Choroid plexus epithelial cell (primary cell): ENCODE data around the gene OR52H1.

Experiments used
- DNase-seq: peaks from one replicate; pipeline ENCODE4 v3.0.0-alpha.2; 2010; ENCODE audit warnings: low read depth
- H3K4me3 ChIP-seq: 2 replicates; pipeline ENCODE4 v1.5.1; 2011; ENCODE audit warnings: low read depth, mild to moderate bottlenecking, control low read depth, low read length, moderate library complexity
- CTCF ChIP-seq: conservative IDR thresholded peaks from 2 replicates; pipeline ENCODE4 v1.5.1; 2011; ENCODE audit warnings: low read depth, mild to moderate bottlenecking, control low read depth, inconsistent platforms, low read length, moderate library complexity

The OR52H1 gene

DNA sequence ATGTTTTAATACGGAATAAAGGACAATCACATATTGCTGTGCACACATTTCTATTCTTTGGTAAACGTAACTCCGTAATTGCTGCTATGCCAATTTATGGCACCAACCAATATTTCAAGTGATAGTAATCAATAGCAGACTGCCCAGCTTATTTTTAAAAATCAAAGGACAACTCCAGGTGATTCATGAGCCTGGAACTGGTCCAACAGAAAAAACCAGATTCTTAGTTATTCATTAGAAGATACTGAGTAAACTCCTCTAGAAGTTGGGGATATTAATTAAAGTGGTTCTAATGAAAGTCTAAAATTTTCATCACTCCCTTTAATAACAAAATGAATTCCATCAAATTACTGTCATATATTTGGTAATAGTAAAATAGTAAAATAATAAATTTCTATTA is 9.4 kb upstream of the OR52H1 start:
- TF ChIP-seq CTCF, result no peak
- DNase-seq, result no peak

GRCh38 chr11:5556596-5557188 is 8.4 kb upstream of the OR52H1 start:
- DNase-seq, result no peak
- no peak for TF ChIP-seq CTCF

More for the DNA sequence above, 9.4 kb upstream of the OR52H1 start:
- no peak overlapping the region for H3K4me3 ChIP-seq

GRCh38 chr11:5553343-5553742 is 5.0 kb upstream of the OR52H1 start:
- H3K4me3 ChIP-seq, result no peak overlapping the region
- peak; percentile 26 for TF ChIP-seq CTCF
- DNase-seq, result peak; percentile 15

More at GRCh38 chr11:5556596-5557188, 8.4 kb upstream of the OR52H1 start:
- no peak overlapping the region for H3K4me3 ChIP-seq

DNA sequence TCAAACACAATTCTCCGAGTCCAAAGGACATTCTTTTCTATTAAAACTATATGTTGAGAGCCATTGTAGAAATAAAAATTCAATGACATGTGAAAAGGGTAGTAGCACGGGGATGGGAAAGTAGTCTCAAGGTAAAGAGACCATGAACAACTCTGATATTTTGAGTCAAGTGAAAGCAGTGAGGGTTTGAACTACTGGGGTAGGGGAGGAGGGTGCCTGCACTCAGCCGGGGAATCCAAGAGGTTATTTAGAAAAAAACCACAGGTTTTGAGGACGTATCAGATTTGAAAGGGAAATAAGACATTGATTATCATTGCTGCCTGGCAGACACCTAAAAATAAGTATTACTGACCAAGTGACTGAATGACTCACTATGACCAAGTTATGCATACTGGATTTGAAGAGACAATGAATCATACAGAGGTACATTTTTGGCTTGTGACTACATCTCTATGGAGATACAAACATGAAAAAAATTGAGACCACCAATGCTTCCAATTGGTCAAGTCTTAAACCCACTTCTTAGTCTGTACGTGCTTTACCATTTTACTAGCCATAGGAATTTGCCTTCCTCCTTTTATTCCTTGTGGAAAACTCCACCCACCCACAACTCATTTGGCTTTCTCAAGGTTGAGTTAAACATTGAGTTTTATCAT is 2.2 kb upstream of the OR52H1 start:
- peak; percentile 71 for DNase-seq
- H3K4me3 ChIP-seq, result no peak overlapping the region
- TF ChIP-seq CTCF, result no peak

GRCh38 chr11:5547982-5548381 is 358 bp downstream of the OR52H1 start:
- H3K4me3 ChIP-seq, result no peak overlapping the region
- no peak for DNase-seq
- TF ChIP-seq CTCF, result no peak

DNA sequence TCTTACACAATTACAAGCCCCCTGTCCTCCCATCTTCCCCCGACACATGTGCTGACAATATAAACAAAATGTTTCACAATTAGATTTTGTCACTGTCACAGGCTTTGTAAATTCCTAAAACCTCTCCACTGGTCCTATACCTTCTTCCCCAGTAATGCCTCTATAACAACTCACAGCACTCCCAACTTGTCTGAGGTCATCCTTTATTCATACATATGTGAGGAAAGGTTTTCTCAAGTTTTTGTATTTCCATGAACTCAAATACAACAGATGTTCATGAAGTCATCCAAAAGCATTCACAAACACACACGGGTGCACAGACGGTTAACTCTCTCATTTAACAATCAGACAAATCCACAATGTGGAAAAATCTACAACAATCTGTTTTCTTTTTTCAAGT is 1.9 kb downstream of the OR52H1 start:
- TF ChIP-seq CTCF, result no peak
- no peak overlapping the region for H3K4me3 ChIP-seq
- no peak for DNase-seq

DNA sequence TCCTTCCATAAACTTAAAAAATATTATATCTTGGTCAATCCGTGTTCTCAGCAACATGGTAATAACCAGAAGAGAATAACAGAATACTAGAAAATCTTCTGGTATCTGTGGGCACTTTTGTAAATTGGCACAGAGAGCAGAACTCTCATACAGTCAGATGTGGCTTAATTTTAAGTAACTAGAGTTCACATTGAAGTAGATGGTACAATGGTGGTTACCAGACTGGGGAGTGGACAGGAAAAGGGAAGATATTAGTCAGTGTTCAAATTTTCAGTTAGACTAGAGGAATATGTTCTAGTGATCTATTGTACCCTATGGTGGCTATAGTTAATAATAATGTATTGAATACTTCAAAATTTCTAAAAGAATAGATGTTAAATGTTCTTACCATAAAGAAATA is 6.9 kb downstream of the OR52H1 start:
- DNase-seq, result no peak
- no peak for TF ChIP-seq CTCF
- no peak overlapping the region for H3K4me3 ChIP-seq
